Mucosa of gallbladder (tissue), 1 donor: ENCODE measurements around the gene HOXB1. TPM values are rescaled to one million over a fixed set of nuclear protein-coding genes. Genes with fewer than 3 reads are reported as not detected.
"Not testable (repeated sequence)": the region's sequence is repeated elsewhere in the genome, so short reads cannot be mapped to it uniquely, and the experiment has no call there.

Experiments used
- DNase-seq: peaks from one replicate; pipeline ENCODE4 v3.0.0-alpha.2; 2020; ENCODE audit warnings: low spot score
- total RNA-seq: library from RNA; stranded (reverse); gene quantifications from one replicate; pipeline ENCODE4 v1.2.1, GENCODE V29; 2021
- donor health status: DM: no; HTN: no; CAD: no.

HOXB1 gene
- total RNA-seq, 1 donor from 2014 or later = not detected

DNA sequence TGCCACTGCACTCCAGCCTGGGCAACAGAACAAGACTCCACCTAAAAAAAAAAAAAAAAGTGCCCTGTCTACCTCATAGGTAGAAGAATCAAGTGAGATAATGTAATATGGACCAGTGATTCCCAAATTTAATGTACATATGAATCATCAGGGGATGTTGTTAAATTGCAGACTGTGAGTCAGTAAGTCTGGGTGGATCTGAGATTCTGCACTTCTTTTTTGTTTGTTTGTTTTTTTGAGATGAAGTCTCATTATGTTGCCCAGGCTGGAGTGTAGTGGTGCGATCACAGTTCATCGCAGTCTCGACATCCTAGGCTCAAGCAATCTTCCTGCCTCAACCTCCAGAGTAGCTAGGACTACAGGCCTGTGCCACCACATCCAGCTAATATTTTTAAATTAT, 31.6 kb downstream of the HOXB1 start:
- DNase-seq = no peak

DNA sequence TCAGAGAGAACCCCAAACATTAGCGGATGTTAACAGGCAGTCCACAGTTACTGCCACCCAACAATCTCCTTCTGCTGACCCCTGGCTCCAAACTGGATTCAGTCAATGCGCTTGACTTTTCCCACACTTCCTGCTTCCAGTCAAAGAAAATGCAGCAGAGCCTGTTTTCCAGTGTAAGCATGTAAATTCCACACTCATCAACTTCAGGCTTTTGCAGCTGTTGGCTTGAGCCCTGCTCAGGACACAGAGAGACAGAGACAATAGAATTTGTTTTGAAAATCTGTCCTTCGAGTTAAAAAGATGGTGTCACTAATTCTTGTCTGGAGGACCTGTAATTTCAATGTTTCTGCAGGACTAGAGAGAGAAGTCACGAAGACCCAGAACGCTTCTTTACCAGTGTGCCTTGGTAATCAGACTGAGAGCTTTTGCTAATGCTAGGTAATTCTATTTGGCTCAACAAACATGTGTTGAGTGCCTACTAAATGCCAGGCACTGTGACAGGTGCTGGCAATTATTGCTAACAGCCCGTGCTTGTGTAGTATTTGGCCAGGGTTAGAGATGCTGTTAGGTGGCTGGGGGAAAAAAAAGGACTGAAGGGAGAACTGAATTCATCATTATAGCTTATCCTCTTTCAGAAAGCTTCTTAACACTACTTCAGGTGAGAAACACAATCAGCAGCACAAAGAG, 32.5 kb downstream of the HOXB1 start:
- DNase-seq = no peak

DNA sequence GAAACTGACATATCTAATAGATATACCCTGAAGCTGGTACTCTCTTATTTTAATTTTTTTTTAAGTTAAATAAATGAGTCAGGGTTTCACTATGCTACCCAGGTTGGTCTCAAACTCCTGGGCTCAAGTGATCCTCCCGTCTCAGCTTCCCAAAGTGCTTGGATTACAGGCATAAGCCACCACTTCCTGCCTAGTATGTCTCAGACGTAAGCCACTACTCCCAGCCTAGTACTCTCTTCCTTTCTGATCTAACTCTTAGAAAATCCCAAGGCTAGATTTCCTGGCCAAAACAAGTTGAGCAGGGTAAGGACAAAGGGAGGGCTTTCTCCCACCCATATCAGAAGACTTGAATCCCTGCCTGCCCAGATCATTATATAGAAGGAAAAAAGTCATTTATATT, 33.7 kb downstream of the HOXB1 start:
- DNase-seq = no peak

DNA sequence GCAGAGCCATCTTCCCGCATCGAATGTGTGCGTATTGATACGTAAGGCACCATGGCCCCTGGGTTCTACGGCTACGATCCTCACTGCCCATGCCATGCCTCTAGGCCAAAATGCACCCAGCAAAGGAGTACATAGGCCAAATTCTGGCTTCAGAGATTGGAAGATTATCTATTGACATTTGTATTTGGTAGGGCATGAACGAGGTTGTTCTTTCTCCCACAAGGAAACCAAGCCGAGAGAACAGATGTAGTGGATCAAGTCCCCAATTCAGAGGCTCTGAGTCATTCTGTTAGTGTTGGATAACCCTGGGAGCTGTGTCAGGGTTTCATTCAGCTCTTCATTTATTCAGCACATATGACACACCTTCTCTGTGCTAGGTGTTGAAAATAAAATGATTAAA, 36.5 kb downstream of the HOXB1 start:
- DNase-seq = no peak

DNA sequence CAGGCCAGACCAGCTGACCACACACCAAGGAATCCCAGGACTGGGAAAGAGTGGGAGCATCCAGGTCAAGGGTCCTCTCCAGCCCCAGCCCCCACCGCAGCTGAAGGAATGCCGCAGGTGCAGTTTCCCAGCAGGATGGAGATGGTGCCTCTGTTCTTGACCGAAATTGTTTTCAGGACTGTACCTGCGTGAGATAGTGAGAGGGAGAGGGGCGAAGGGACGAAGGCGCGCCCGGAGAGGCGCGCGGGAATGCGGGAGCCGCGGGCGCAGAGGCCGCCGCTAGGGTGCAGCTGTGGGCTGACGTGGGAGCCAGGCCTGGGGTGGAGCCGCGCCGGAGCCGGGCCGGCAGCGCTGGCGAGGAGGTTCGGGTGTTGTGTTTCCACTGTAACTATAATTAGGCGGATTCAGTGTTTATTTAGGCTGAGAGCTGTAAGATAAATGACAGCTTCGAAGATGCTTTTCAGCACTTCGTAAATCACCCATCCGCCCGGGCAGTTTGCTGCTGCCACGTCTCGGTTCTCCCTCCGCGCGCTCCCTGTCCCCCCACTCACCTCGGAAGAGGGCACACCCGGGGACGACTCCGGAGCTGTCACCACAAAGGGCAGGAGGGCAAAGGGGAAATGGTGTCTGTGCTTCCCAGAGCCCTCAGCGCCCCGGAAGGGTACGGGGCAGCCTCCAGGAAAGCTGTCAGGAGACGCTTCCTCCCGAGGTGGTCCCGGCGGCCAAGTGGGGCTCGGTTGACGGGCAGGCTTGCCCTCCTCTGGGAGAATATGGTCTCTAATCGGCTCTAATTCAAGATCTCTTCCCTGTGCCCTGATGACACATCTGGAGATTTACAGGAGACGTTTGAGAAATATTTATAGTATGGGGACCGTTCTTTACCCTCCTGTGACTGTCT, 38.2 kb downstream of the HOXB1 start:
- peak; percentile 64 for DNase-seq

DNA sequence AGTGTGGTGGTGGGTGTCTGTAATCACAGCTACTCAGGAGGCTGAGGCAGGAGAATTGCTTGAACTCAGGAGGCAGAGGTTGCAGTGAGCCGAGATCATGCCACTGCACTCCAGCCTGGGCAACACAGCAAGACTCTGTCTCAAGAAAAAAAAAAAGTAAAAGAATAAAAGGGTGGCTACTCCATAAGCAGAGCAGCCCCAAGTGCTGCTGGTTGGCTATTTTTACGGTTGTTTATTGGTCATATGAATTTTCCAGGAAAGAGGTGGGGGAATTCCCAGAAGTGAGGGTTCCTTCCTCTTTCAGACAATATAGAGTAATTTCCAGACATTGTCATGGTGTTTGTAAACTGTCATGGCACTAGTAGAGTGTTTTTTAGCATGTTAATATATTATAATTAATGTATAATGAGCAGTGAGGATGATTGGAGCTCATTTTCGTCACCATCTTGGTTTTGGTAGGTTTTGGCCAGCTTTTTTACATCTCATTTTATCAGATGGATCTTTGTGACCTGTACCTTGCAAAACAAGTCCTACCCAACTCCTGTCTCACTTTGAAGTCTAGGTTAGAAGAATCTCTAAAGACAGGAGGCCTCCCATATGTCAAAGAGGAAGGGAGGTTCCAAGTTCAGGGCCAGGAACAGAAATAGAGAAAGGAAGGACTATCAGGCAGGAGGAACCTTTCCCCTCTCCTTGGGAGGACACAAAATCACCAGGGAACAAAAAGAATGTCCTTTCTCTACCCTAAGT, 39.1 kb downstream of the HOXB1 start:
- no peak for DNase-seq

DNA sequence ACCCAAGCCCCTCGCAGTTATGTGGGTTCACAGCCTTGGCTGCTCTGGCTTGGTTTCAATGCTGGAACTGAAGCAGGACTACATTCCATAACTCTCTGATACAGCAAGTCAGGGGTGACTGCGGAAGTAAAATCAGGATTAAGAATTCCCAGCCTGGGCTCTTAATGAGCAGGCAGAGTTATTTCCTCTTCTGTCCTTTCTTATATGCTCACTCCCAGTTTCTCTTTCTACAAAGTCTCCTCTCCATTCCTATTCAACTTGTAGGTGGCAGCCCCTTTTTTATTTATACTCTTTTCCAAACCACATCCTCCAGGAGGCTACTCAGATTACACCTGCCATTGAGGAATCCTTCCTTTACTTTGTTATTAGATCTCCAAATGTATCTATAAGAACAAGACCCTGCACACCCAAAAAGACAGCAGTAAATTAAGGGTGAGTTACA, 40.3 kb downstream of the HOXB1 start:
- DNase-seq = no peak

DNA sequence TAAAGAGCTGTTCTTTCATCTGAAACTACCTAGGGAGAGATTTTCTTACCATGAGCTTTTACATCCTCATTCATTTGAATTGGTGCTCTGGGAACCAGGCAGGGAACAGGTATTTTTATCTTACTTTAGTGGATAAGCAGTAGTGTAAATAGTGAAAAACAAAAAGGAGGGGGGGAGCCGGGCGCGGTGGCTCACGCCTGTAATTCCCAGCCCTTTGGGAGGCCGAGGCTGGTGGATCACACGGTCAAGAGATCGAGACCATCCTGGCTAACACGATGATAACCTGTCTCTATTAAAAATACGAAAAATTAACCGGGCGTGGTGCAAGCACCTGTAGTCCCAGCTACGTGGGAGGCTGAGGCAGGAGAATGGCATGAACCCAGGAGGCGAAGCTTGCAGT, 41.0 kb downstream of the HOXB1 start:
- DNase-seq = no peak

DNA sequence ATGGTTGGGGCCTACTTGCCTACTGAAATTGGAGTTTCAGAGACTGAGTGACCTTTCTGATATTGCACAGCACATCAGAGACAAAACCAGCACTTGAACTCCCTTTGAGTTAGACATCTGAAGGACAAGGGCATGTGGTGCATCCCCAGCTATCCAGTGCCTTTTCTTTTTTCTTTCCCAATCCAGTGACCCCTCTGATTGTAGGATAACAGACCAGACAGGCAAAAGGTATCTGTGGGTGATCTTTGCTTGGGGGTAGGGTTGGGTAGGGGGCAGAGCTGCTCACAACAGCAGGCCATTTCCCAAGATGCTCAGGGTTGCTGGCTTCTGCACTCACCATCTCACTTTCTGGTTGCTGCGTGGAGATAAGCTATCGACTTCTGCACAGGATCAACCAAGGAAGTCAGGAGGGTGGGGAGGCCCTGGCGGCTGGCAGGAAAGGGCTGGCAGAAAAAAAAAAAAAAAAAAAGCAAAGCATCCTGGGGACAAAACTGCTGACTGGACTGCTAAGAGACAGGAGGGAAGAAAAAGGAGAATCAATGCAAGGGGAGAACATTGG, 42.2 kb downstream of the HOXB1 start:
- DNase-seq = peak; percentile 14

DNA sequence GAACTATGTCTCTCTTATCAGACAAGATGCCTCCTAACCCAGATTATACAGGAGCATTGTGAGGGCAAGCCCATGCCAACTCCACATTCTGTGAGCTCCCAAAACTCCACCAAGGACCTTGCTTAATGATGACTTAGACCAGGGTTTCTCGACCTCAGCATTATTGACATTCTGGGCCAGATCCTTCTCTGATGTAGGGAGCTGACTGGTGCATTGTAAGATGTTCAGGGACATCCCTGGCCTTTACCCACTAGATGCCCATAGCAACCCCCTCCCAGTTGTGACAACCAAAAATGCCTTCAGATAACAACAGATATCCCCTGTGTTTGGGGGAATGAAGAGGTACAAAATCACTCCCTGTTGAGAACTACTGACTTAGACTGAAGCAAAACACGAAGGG, 43.6 kb downstream of the HOXB1 start:
- DNase-seq = no peak

DNA sequence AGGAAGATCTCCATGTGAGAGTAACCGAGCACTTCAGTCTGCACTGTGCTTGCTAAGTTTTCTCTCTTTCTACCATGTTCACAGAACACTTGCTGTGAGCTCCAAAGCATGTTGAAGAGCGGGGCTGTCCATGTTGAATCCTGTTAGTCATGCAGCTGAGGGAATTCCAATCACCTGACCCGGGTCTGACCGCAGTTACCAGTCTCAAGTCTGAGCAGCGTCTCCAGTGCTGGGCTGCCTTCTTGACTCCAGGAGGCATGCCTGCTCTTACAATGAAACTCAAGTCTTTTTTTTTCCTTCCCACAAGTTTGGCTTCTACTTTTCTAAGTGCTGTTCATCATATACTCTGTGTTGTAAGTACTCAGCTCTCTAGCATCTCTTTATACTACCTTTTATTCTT, 44.3 kb downstream of the HOXB1 start:
- DNase-seq = no peak

DNA sequence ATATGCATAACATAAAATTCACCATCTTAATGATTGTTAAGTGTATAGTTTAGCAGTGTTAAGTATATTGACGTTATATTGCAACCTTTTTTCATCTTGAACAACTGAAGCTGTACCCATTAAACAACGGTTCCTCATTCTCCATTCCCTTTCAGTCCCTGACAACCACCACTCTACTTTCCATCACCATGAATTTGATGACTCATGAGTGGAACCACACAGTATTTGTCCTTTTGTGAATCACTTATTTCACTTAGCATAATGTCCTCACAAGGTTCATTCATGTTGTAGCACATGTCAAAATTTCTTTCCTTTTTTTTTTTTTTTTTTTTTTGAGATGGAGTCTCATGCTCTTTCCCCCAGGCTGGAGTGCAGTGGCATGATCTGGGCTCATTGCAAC, 46.0 kb downstream of the HOXB1 start:
- no peak for DNase-seq

DNA sequence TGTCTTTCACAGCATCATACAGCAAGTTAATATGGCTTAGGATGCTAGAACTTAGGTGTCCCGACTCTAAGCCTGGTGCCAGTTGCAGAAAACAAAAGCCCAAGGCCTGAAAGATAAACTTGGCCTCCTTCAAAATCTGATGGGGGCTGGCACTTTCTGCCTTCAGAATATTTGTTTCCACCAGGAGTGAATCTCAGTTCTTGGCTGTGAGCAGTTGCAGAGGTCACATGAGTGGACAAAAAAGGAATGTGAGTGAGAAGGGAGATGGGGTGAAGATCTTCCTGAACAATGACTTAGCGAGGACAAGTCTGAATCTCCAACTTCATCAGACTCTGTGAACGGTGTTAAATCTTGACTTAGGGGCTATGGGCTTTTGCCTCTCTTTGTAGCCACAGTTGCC, 46.6 kb downstream of the HOXB1 start:
- DNase-seq = no peak

DNA sequence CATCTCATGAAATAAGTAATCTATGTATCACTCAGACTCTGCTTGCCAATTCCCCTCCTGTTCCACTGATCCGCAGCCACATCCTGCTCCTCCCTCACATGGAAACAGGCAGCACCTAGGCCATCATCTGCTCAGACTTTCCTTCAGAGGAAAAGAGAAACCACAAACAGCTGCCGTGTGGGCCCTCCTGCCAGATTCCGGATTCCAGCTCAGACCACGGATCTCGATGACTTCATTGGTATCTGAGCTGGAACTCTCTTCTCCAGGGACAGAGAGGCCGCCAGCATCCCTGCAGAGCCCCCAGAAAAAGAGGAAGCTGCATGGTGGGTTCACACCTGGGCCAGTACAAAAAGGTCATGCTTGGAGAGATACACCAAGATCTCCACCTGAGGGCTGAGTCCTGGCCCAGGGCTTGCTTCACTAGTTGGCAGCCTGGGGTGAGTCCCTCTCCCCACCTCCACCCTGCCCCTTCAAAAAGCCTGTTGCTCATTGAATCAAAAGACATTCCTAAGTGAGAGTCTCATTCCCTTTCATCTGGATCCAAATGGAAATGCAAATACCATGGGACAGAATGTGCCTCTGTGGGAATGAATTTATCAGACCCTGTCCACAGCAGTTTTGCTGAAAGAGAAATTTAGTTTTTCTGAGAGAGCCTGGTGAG, 47.2 kb downstream of the HOXB1 start:
- peak; percentile 13 for DNase-seq

DNA sequence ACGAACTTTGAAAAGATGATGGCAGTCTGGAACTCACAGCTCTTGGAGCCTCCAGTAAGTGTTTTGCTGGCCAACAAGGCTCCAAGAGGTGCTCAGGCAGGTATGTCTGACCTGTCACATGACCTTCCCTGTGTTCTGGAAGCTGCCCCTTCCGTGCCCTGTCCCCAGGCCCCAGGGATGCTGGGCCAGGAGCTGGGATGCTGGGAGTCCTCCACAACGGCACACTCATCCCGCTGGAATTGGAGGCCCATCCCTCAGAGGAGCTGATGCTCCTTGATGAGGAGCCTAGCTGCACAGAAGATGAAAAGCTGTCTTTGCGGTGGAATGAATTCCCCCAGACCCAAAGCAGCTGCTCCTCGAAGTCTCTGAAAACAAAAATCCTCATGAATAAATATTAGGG, 47.8 kb downstream of the HOXB1 start:
- DNase-seq = no peak

DNA sequence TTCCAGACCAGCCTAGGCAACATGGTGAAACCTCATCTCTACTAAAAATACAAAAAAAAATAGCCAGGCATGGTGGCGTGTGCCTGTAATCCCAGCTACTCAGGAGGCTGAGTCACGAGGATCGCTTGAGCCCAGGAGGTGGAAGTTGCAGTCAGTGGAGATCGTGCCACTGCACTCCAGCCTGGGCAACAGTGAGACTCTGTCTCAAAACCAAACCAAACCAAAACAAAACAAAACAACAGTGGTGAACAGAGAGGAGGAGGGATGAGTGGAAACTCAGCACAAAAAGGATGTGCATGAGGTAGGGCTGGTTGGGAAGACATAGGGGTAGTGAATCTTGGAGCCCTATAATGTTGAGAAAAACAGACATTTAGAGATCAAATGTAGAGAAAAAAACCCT, 48.5 kb downstream of the HOXB1 start:
- not testable (repeated sequence) for DNase-seq

DNA sequence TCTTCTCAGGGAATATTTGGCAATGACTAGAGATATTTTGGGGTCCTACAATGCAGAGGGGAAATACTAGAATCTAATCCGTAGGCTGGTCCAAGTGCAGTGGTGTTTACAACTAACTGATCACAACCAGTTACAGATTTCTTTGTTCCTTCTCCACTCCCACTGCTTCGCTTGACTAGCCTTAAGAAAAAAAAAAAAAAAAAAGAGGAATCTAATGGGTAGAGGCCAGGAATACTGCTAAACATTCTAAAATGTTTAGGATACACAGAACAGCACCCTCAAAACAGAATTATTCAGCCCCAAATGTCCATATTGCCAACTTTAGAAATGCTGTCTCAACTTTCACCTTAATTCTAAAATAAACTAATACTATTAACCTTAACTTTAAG, 51.8 kb downstream of the HOXB1 start:
- DNase-seq = no peak
